Gastrocnemius medialis (tissue), 4 donors: ENCODE measurements around the gene PIP4K2A. TPM values are rescaled to one million over a fixed set of nuclear protein-coding genes. Genes with fewer than 3 reads are reported as not detected.

Experiments
- ATAC-seq, 2 donors: fragments of 150-250 bp; one replicate each; pipeline ENCODE4 v1.9.1; 2016
- DNase-seq, 2 donors: peaks; one replicate each; pipeline ENCODE4 v3.0.0-alpha.2; 2019
- H3K27ac ChIP-seq, 4 donors: fragments of 200-600 bp; sonication (generic); 1 replicate in 1 of 4; 2 replicates in 3 of 4; pipeline ENCODE4 v1.5.1; 2016 to 2018; ENCODE audit warnings: mild to moderate bottlenecking in 2 of 4, moderate library complexity in 1 of 4
- H3K27me3 ChIP-seq, 3 donors: fragments of 200-600 bp; sonication (generic) in 2 of 3; 1 replicate in 1 of 3; 2 replicates in 2 of 3; pipeline versions ENCODE4 v1.5.1 to v1.6.0; 2016 to 2019; ENCODE audit warnings: mild to moderate bottlenecking in 1 of 3, moderate library complexity in 1 of 3
- H3K36me3 ChIP-seq, 2 donors: fragments of 200-600 bp; sonication (generic) in 1 of 2; one replicate each; pipeline ENCODE4 v1.5.1; 2017 to 2018
- H3K4me1 ChIP-seq, 2 donors: fragments of 200-600 bp; sonication (generic) in 1 of 2; one replicate each; pipeline ENCODE4 v1.5.1; 2016 to 2017; ENCODE audit warnings: mild to moderate bottlenecking in 2 of 2
- H3K4me3 ChIP-seq, 4 donors: fragments of 200-600 bp; sonication (generic) in 3 of 4; 1 replicate in 1 of 4; 2 replicates in 3 of 4; pipeline ENCODE4 v1.5.1; 2016 to 2019; ENCODE audit warnings: mild to moderate bottlenecking in 2 of 4
- H3K9me3 ChIP-seq, 3 donors: fragments of 200-600 bp; sonication (generic) in 2 of 3; 1 replicate in 1 of 3; 2 replicates in 2 of 3; pipeline ENCODE4 v1.5.1; 2016 to 2019
- POLR2A ChIP-seq, 2 donors: fragments of 450-650 bp; IDR thresholded peaks; one replicate each; pipeline ENCODE4 v1.6.1; 2017; ENCODE audit warnings: antibody characterized with exemption in 2 of 2, mild to moderate bottlenecking in 2 of 2, moderate library complexity in 2 of 2
- in situ Hi-C, 4 donors: fragments of 200-750 bp; cut with MboI; loops; one replicate each; pipeline versions ENCODE4 v1.15.0 to v1.8.0; 2017; ENCODE audit warnings: low sequenced_read_pairs in 4 of 4
- intact Hi-C: fragments of 100-400 bp; cut with DNase I; formaldehyde crosslinking; loops from one replicate; pipeline ENCODE4 v1.15.1; 2023; ENCODE audit warnings: low total_unique reads
- total RNA-seq, 4 donors: library from RNA; depleted of rRNA; stranded (reverse); fragments of >200 nt; gene quantifications; one replicate each; pipeline versions ENCODE4 v1.1.0 to v1.2.3, GENCODE V29; 2016
- TF ChIP-seq, protein P1 (sequence below), 5 experiments: fragments of 450-650 bp in 3 of 5; fragments of 200-600 bp in 2 of 5; sonication (generic) in 2 of 5; IDR thresholded peaks in 4 of 5; conservative IDR thresholded peaks in 1 of 5; 1 replicate in 4 of 5; 2 replicates in 1 of 5; pipeline ENCODE4 v1.5.1; 2016 to 2019; ENCODE audit warnings: antibody characterized with exemption in 5 of 5, mild to moderate bottlenecking in 3 of 5, moderate library complexity in 3 of 5

Gene PIP4K2A
- total RNA-seq, 4 donors from 2014 or later = 3.9 to 7.5 (median 4.7) TPM

DNA sequence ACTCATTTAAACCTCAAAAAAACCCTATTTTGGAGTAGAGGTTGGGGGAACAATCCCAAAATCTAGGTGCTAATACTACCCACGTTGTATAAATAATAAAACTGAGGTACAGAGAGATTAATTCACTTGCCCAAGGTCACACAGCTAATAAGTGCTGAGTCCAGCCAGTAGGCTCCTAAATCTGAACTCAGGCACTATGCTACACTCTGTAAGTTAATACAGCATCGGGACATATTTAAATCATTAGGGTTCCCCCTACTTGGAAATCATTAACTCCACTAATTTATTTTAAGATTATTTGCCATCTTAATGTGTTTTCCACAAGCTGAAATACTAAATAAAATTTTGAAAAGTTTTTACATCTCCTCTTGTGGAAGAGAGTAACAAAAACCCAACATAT is 24.2 kb downstream of the PIP4K2A start:
- intact Hi-C loops (no loop called here), in situ Hi-C loops (no loop called here)
- Histone ChIP-seq H3K4me1 (no peaks in the 10 kb centered on the region), H3K36me3 (no peaks in the 10 kb centered on the region), H3K4me3 (no peak overlapping the region), H3K9me3 (no peaks in the 10 kb centered on the region), H3K27me3 (no peaks in the 10 kb centered on the region), H3K27ac (no peak overlapping the region)
- no peak for TF ChIP-seq POLR2A (IDR thresholded peaks at IDR 0.05)
- TF ChIP-seq, protein P1, sequence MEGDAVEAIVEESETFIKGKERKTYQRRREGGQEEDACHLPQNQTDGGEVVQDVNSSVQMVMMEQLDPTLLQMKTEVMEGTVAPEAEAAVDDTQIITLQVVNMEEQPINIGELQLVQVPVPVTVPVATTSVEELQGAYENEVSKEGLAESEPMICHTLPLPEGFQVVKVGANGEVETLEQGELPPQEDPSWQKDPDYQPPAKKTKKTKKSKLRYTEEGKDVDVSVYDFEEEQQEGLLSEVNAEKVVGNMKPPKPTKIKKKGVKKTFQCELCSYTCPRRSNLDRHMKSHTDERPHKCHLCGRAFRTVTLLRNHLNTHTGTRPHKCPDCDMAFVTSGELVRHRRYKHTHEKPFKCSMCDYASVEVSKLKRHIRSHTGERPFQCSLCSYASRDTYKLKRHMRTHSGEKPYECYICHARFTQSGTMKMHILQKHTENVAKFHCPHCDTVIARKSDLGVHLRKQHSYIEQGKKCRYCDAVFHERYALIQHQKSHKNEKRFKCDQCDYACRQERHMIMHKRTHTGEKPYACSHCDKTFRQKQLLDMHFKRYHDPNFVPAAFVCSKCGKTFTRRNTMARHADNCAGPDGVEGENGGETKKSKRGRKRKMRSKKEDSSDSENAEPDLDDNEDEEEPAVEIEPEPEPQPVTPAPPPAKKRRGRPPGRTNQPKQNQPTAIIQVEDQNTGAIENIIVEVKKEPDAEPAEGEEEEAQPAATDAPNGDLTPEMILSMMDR (IDR thresholded peaks at IDR 0.05 in 4 of 5, conservative IDR thresholded peaks at IDR 0.05 in 1 of 5) = no peak
- ATAC-seq (no peak), DNase-seq (no peak)

DNA sequence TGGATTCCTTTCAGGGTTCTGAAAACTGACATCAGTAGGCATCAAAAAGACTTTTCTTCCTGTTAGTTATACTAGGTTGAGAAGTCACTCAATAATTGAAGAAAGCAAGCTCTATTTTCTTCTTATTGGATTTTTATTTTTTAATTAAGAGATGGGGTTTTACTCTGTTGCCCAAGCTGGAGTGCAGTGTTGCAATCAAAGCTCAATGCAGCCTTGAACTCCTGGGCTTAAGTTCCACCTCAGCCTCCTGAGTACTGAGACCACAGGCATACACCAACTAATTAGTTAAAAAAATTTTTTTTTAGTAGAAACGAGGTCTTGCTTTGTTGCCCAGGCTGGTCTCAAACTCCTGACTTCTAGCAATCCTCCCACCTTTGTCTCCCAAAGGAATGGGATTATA is 28.0 kb downstream of the PIP4K2A start:
- H3K4me3 ChIP-seq = no peak overlapping the region
- TF ChIP-seq POLR2A (IDR thresholded peaks at IDR 0.05) = no peak
- TF ChIP-seq, protein P1 (IDR thresholded peaks at IDR 0.05 in 4 of 5, conservative IDR thresholded peaks at IDR 0.05 in 1 of 5) = no peak
- no peak for DNase-seq
- in situ Hi-C loops = no loop called here
- H3K27me3 ChIP-seq = no peaks in the 10 kb centered on the region
- no peak overlapping the region for H3K27ac ChIP-seq
- intact Hi-C loops = no loop called here
- peaks cover 0 to 3% of the 10 kb centered on the region in 2 donors for H3K4me1 ChIP-seq
- no peak for ATAC-seq
- no peaks in the 10 kb centered on the region for H3K9me3 ChIP-seq
- no peaks in the 10 kb centered on the region for H3K36me3 ChIP-seq

DNA sequence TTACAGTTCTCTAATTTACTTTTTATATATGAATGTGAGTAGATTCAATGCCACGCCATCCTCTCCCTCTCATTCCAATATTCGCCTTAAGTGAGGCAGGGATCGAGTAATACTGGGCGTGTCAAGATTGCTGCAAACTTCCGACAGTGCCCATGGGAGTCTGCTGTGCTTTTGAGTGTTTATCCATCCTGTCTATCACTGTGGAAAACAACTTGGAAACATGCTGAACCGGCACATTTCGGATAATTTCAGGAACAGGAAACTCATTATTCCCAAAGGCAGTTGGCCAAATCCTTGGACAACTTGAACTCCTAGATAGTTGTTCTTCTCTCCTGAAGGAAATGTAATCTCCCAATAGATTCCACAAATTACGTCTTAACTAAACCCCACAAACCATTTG is 28.5 kb downstream of the PIP4K2A start:
- Histone ChIP-seq H3K4me1 (peaks cover 0 to 3% of the 10 kb centered on the region in 2 donors), H3K36me3 (no peaks in the 10 kb centered on the region), H3K27ac (no peak overlapping the region), H3K9me3 (no peaks in the 10 kb centered on the region), H3K27me3 (no peaks in the 10 kb centered on the region), H3K4me3 (no peak overlapping the region)
- DNase-seq (peak; percentile 30 to 53), ATAC-seq (peak; percentile 81 to 90)
- in situ Hi-C loops = no loop called here
- TF ChIP-seq, protein P1 (IDR thresholded peaks at IDR 0.05 in 4 of 5, conservative IDR thresholded peaks at IDR 0.05 in 1 of 5) = no peak
- no peak for TF ChIP-seq POLR2A (IDR thresholded peaks at IDR 0.05)
- intact Hi-C loops = no loop called here

DNA sequence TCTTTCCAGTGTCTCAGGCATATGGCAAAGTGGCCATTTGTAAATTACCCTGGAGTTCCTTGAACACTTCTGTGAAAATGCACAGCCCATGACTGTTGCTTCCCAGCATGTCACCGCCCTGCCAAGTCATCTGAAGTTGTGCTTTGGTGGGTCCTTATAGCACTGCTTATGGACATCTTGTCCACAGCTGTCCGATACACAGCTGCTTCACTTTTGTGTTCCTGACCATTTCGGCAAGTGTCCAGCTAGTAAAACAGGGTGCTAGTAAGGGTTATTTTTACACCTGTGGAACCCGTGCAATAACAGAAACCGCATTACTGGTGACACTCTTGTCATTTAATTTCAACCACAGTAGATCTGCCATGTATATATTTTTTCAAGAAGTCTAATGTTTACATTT is 29.7 kb downstream of the PIP4K2A start:
- Histone ChIP-seq H3K4me1 (peaks cover 0 to 3% of the 10 kb centered on the region in 2 donors), H3K36me3 (no peaks in the 10 kb centered on the region)
- intact Hi-C loops = no loop called here

DNA sequence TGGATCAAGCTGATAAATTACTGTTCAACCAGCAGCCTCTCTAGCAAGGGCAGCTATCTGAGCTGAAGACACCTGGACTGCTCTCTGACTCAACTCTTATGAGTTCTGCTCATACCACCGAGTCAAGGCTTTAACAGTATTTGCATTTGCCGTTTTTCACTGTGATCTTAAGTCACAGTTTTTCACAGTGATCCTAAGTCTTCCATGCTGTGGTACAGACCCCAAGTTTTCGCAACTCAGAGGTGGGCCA is 31.3 kb downstream of the PIP4K2A start:
- no peak for ATAC-seq
- in situ Hi-C loops = no loop called here

More for the DNA sequence above, 29.7 kb downstream of the PIP4K2A start:
- H3K27ac ChIP-seq = no peak overlapping the region
- in situ Hi-C loops = no loop called here
- no peaks in the 10 kb centered on the region for H3K27me3 ChIP-seq
- DNase-seq (no peak), ATAC-seq (no peak)
- no peak overlapping the region for H3K4me3 ChIP-seq
- TF ChIP-seq, protein P1 (IDR thresholded peaks at IDR 0.05 in 4 of 5, conservative IDR thresholded peaks at IDR 0.05 in 1 of 5) = no peak
- no peak for TF ChIP-seq POLR2A (IDR thresholded peaks at IDR 0.05)
- H3K9me3 ChIP-seq = no peaks in the 10 kb centered on the region

More for the DNA sequence above, 31.3 kb downstream of the PIP4K2A start:
- Histone ChIP-seq H3K27me3 (no peaks in the 10 kb centered on the region), H3K36me3 (no peaks in the 10 kb centered on the region), H3K4me1 (peaks cover 0 to 3% of the 10 kb centered on the region in 2 donors), H3K9me3 (no peaks in the 10 kb centered on the region), H3K4me3 (no peak overlapping the region), H3K27ac (no peak overlapping the region)
- intact Hi-C loops = no loop called here
- no peak for DNase-seq
- TF ChIP-seq, protein P1 (IDR thresholded peaks at IDR 0.05 in 4 of 5, conservative IDR thresholded peaks at IDR 0.05 in 1 of 5) = no peak
- no peak for TF ChIP-seq POLR2A (IDR thresholded peaks at IDR 0.05)
